Neural progenitor cell (in vitro differentiated cells): ENCODE results near the gene ANKMY1.

Source experiments
- CTCF ChIP-seq: fragments of 200-600 bp; sonication (generic); IDR thresholded peaks from 2 replicates; pipeline ENCODE4 v1.5.1; 2017; ENCODE audit warnings: antibody characterized with exemption, mild to moderate bottlenecking
- EZH2 ChIP-seq: fragments of 200-600 bp; sonication (generic); IDR thresholded peaks from 2 replicates; pipeline ENCODE4 v1.6.1; 2017; ENCODE audit warnings: antibody characterized with exemption, mild to moderate bottlenecking, moderate library complexity
- EZH2phosphoT487 ChIP-seq: fragments of 200-600 bp; sonication (generic); IDR thresholded peaks from 2 replicates; pipeline ENCODE4 v1.6.1; 2017; ENCODE audit warnings: antibody characterized with exemption

GRCh38 chr2:240510513-240511210 is 47.1 kb downstream of the ANKMY1 start:
- TF ChIP-seq CTCF = no peak
- no peak for TF ChIP-seq EZH2
- TF ChIP-seq EZH2phosphoT487 = no peak
